Esophagus (tissue), 2 donors: ENCODE measurements around the gene KCNIP3. TPM values are rescaled to one million over a fixed set of nuclear protein-coding genes. Genes with fewer than 3 reads are reported as not detected.

ENCODE experiments used
- H3K27ac ChIP-seq, 2 donors: one replicate each; pipeline ENCODE4 v1.5.1; 2013; ENCODE audit warnings: low read depth in 2 of 2, mild to moderate bottlenecking in 2 of 2, inconsistent platforms in 1 of 2, low read length in 1 of 2, moderate library complexity in 1 of 2
- H3K27me3 ChIP-seq, 2 donors: one replicate each; pipeline ENCODE4 v1.6.1; 2013; ENCODE audit warnings: low read length in 2 of 2, control low read depth in 1 of 2, mild to moderate bottlenecking in 1 of 2; ENCODE audit not compliant: insufficient read depth in 2 of 2, control insufficient read depth in 1 of 2
- H3K36me3 ChIP-seq, 2 donors: one replicate each; pipeline ENCODE4 v1.6.1; 2013; ENCODE audit warnings: low read length in 1 of 2; ENCODE audit not compliant: control insufficient read depth in 2 of 2, insufficient read depth in 2 of 2
- H3K4me1 ChIP-seq, 2 donors: one replicate each; pipeline ENCODE4 v1.6.1; 2013; ENCODE audit warnings: low read length in 1 of 2; ENCODE audit not compliant: control insufficient read depth in 2 of 2, insufficient read depth in 2 of 2
- H3K4me3 ChIP-seq, 2 donors: one replicate each; pipeline ENCODE4 v1.5.1; 2013; ENCODE audit warnings: low read length in 2 of 2, mild to moderate bottlenecking in 2 of 2, low read depth in 1 of 2, moderate library complexity in 1 of 2
- H3K9me3 ChIP-seq, 2 donors: one replicate each; pipeline ENCODE4 v1.6.1; 2013; ENCODE audit warnings: mild to moderate bottlenecking in 2 of 2, low read depth in 1 of 2, low read length in 1 of 2, moderate library complexity in 1 of 2; ENCODE audit not compliant: control insufficient read depth in 2 of 2, insufficient read depth in 1 of 2
- WGBS, 2 donors: extraction: QIAGEN DNeasy Blood & Tissue Kit; methylation state at CpG; one replicate each; pipeline ENCODE4 v1.1.7; 2013; 5-methylcytosine and 5-hydroxymethylcytosine counted together
- polyA plus RNA-seq, 2 donors: library from polyadenylated mRNA; stranded (reverse); fragments of 200-250 nt; gene quantifications; one replicate each; pipeline ENCODE4 v1.2.3, GENCODE V29; 2013
- donor health status: healthy with polysubstance abuse.
- donor health status: Bipolar disorder and iron deficiency.

The KCNIP3 gene
- 1 to 10 TPM; 2.0 to 2.2 TPM for polyA plus RNA-seq

DNA sequence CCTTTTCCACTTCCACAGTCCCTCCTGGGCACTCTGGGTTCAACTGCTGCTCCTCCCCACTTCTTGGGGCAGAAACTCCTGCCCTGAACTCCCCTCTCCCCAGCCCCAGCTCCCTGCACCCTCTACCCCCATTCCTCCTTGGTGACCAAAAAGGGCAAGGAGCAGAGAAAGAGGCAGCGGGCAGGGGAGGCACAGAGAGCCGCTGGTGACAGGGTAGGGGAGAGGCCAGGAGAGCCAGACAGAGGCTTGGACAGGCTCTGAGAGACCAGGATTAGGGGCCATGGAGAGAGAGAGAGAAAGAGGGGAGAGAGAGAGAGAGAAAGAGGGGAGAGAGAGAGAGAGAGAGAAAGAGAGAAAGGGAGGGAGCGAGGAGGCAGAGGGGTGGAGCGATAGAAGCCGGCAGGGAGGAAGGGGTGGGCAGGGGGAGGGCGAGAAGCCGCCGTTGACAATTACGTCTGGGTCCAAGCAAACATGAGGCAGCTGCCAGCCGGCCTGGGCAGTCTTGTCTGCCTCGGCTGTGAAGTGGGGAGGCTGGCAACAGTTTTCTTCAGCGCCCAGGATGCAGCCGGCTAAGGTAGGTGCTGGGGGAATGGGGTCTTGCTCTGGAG, at the start of gene KCNIP3:
Gene KCNIP3 (plus strand): TSS at position 468 of the 608 bp plus-strand sequence. CDS start 92 bp downstream, at position 560.
- WGBS, 2 donors = 5 to 8% methylated on average over 13 of the region's 13 CpGs
- peaks cover 0 to 1% of the 10 kb centered on the region in 2 donors for H3K9me3 ChIP-seq
- H3K4me3 ChIP-seq = no peak within 1 kb of the TSS
- H3K27ac ChIP-seq = no peak within 1 kb of the TSS
- peaks cover 4 to 7% of the 10 kb centered on the region in 2 donors for H3K4me1 ChIP-seq
- no peaks in the 10 kb centered on the region for H3K27me3 ChIP-seq
- H3K36me3 ChIP-seq = no peaks in the 10 kb centered on the region

GRCh38 chr2:95258271-95258670, 38.9 kb upstream of the KCNIP3 start:
- no peak overlapping the region for H3K27ac ChIP-seq
- no peaks in the 10 kb centered on the region for H3K9me3 ChIP-seq
- no peak overlapping the region for H3K4me3 ChIP-seq
- WGBS, 2 donors = 67 to 77% methylated on average over 2 of the region's 2 CpGs
- no peaks in the 10 kb centered on the region for H3K36me3 ChIP-seq
- no peaks in the 10 kb centered on the region for H3K27me3 ChIP-seq
- peaks cover 0 to 20% of the 10 kb centered on the region in 2 donors for H3K4me1 ChIP-seq

DNA sequence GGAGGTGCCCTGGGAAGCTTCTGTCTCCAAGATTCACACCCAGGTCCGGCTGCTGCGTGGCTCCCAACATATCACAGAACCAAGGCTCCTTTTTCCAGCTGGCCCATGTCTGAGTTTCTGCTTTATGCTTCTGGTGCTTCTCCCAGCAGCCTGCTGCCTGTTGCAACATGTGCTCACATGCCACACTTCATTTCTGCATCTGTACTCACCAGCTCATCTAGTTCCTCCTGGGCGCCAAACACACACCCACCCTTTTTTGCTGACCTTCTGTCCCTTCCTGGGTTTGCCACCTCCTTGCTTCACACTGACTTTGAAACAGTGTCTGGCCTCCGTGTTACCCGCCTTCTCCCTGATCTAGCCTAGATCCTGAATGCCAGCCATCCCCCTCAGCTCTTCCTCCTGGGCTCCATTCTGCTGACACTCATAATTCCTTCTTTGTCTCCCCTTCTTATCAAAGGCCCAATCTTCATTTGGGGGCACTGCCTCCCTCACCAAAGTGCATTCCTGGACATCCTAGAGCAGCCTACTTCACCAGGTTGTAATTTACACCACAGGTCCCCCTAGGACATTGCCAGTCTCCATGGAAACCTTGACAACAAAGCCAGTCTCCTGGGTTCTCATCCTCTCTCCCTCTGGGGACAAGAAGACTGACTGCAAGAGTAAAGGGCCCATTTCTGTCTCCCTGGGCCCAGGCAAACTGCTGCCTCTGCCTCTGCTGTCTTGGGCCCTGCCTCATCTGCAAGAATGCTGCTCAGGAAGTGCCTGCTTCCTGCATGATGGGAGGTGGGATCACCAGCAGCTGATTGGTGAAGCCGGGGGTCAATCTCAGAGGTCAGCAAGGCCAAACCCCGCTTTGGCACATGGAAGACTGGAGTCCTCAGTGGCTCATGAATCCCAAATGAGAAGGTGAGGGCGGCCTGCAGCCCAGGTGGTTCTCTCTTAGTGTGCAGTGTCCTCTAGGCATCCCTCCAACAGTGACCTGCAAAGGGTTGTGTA, 36.8 kb upstream of the KCNIP3 start:
- Histone ChIP-seq H3K36me3 (no peaks in the 10 kb centered on the region), H3K27me3 (no peaks in the 10 kb centered on the region), H3K27ac (peak overlapping the region; percentile 82 to 96), H3K4me3 (no peak overlapping the region), H3K4me1 (peaks cover 0 to 20% of the 10 kb centered on the region in 2 donors), H3K9me3 (no peaks in the 10 kb centered on the region)
- WGBS, 2 donors = 62% methylated on average over 8 of the region's 8 CpGs

GRCh38 chr2:95261602-95262001, 35.5 kb upstream of the KCNIP3 start:
- WGBS, 2 donors = 62 to 72% methylated on average over 6 of the region's 6 CpGs

GRCh38 chr2:95262896-95263542, 34.1 kb upstream of the KCNIP3 start:
- no peak overlapping the region for H3K4me3 ChIP-seq
- 45 to 50% methylated on average over 2 of the region's 2 CpGs for WGBS, 2 donors
- no peaks in the 10 kb centered on the region for H3K36me3 ChIP-seq
- H3K9me3 ChIP-seq = no peaks in the 10 kb centered on the region
- no peak overlapping the region for H3K27ac ChIP-seq
- H3K27me3 ChIP-seq = no peaks in the 10 kb centered on the region
- H3K4me1 ChIP-seq = peaks cover 0 to 20% of the 10 kb centered on the region in 2 donors

More at GRCh38 chr2:95261602-95262001, 35.5 kb upstream of the KCNIP3 start:
- no peaks in the 10 kb centered on the region for H3K9me3 ChIP-seq
- no peak overlapping the region for H3K4me3 ChIP-seq
- no peak overlapping the region for H3K27ac ChIP-seq
- peaks cover 0 to 20% of the 10 kb centered on the region in 2 donors for H3K4me1 ChIP-seq
- no peaks in the 10 kb centered on the region for H3K36me3 ChIP-seq
- H3K27me3 ChIP-seq = no peaks in the 10 kb centered on the region

- Histone ChIP-seq H3K9me3 (no peaks in the 10 kb centered on the region), H3K4me3 (no peak overlapping the region), H3K36me3 (no peaks in the 10 kb centered on the region), H3K4me1 (peaks cover 0 to 14% of the 10 kb centered on the region in 2 donors), H3K27ac (no peak overlapping the region), H3K27me3 (no peaks in the 10 kb centered on the region)
- 45 to 54% methylated on average over 6 of the region's 6 CpGs for WGBS, 2 donors
Observed at GRCh38 chr2:95264624-95265023, 32.5 kb upstream of the KCNIP3 start.

DNA sequence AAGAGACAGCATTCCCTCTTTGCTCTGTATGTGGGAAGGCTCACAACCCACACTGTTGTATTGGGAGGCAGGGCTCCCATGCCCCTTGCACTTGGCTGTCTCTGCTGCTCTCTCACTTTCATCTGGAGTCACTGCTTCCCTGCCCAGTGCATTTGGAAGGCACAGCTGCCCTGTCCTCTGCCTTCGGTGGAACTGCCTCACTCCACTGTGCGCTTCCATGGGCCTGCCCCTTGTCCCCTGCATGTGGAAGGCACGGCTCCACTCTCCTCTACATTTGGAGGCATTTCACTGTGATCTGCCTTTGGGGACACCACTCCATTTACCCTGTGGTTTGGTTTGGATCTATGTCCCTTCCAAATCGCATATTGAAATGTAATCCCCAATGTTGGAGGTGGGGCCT, 32.0 kb upstream of the KCNIP3 start:
- Histone ChIP-seq H3K4me1 (peaks cover 0 to 9% of the 10 kb centered on the region in 2 donors), H3K9me3 (no peaks in the 10 kb centered on the region), H3K27ac (no peak overlapping the region), H3K4me3 (no peak overlapping the region), H3K36me3 (no peaks in the 10 kb centered on the region), H3K27me3 (no peaks in the 10 kb centered on the region)
- 82 to 84% methylated on average over 4 of the region's 4 CpGs for WGBS, 2 donors

- H3K4me3 ChIP-seq = no peak overlapping the region
- H3K9me3 ChIP-seq = no peaks in the 10 kb centered on the region
- peaks cover 0 to 2% of the 10 kb centered on the region in 2 donors for H3K4me1 ChIP-seq
- H3K27me3 ChIP-seq = no peaks in the 10 kb centered on the region
- no peak overlapping the region for H3K27ac ChIP-seq
- WGBS, 2 donors = 74 to 79% methylated on average over 10 of the region's 10 CpGs
- H3K36me3 ChIP-seq = no peaks in the 10 kb centered on the region
Observed at GRCh38 chr2:95266781-95267430, 30.2 kb upstream of the KCNIP3 start.
